HEK293 (cell line): ENCODE data around the gene TBC1D12.

Source experiments
- CTCF ChIA-PET: fragments of 350-600 bp; formaldehyde crosslinking; extraction: SDS; loops from one replicate; lab custom pipeline; 2021; ENCODE audit warnings: antibody characterized with exemption; lab: Yijun Ruan, JAX
- POLR2A ChIA-PET: fragments of 300-600 bp; formaldehyde crosslinking; extraction: SDS; loops from one replicate; lab custom pipeline; 2020; ENCODE audit warnings: antibody characterized with exemption, inconsistent platforms; lab: Yijun Ruan, JAX
- H3K27ac ChIP-seq: fragments of 200-500 bp; sonication (Bioruptor generic); 2 replicates; pipeline ENCODE4 v1.5.1; 2014; ENCODE audit warnings: low read depth, low read length, control low read depth, inconsistent platforms; ENCODE audit errors: extremely low read depth
- H3K36me3 ChIP-seq, 2 experiments: fragments of 200-500 bp in 1 of 2; sonication (Bioruptor generic) in 1 of 2; 1 replicate in 1 of 2; 2 replicates in 1 of 2; pipeline ENCODE4 v1.5.1; 2014 to 2017; ENCODE audit warnings: inconsistent platforms in 2 of 2, low read length in 2 of 2; ENCODE audit not compliant: control insufficient read depth in 2 of 2, insufficient read depth in 1 of 2
- H3K4me1 ChIP-seq: fragments of 200-500 bp; sonication (Bioruptor generic); 2 replicates; pipeline ENCODE4 v1.5.1; 2014; ENCODE audit warnings: mild to moderate bottlenecking, low read length, inconsistent platforms; ENCODE audit not compliant: control insufficient read depth, insufficient read depth
- H3K4me3 ChIP-seq: 2 replicates; pipeline ENCODE4 v1.5.1; 2011; ENCODE audit warnings: low read depth, mild to moderate bottlenecking, control low read depth, low read length, moderate library complexity
- H3K9me3 ChIP-seq: fragments of 200-500 bp; sonication (Bioruptor generic); 2 replicates; pipeline ENCODE4 v1.5.1; 2014; ENCODE audit warnings: low read depth, low read length, inconsistent platforms; ENCODE audit not compliant: control insufficient read depth, insufficient read depth
- GFI1B ChIP-seq: fragments of 450-650 bp; formaldehyde crosslinking; IDR thresholded peaks from 2 replicates; pipeline ENCODE4 v1.5.1; 2016; ENCODE audit warnings: missing biosample characterization, missing genetic modification characterization
- HIC1 ChIP-seq: fragments of 450-650 bp; formaldehyde crosslinking; IDR thresholded peaks from 2 replicates; pipeline ENCODE4 v1.5.1; 2016; ENCODE audit warnings: missing biosample characterization, missing genetic modification characterization
- OSR2 ChIP-seq: fragments of 450-650 bp; formaldehyde crosslinking; IDR thresholded peaks from 2 replicates; pipeline ENCODE4 v1.5.1; 2016; ENCODE audit warnings: missing biosample characterization, missing genetic modification characterization
- PRDM6 ChIP-seq: fragments of 450-650 bp; formaldehyde crosslinking; IDR thresholded peaks from 2 replicates; pipeline ENCODE4 v1.5.1; 2017; ENCODE audit warnings: missing biosample characterization, missing genetic modification characterization
- SP7 ChIP-seq: fragments of 450-650 bp; formaldehyde crosslinking; IDR thresholded peaks from 2 replicates; pipeline ENCODE4 v1.5.1; 2016; ENCODE audit warnings: missing biosample characterization, missing genetic modification characterization
- TCF7L2 ChIP-seq: IDR thresholded peaks from 2 replicates; pipeline ENCODE4 v1.6.1; 2011; ENCODE audit warnings: low read depth, mild to moderate bottlenecking, inconsistent platforms, low read length, moderate library complexity, borderline replicate concordance
- ZBTB17 ChIP-seq: fragments of 450-650 bp; formaldehyde crosslinking; IDR thresholded peaks from 2 replicates; pipeline ENCODE4 v1.5.1; 2016; ENCODE audit warnings: missing biosample characterization, missing genetic modification characterization
- ZEB2 ChIP-seq: fragments of 450-650 bp; formaldehyde crosslinking; IDR thresholded peaks from 2 replicates; pipeline ENCODE4 v1.5.1; 2016; ENCODE audit warnings: missing biosample characterization, missing genetic modification characterization
- ZFP69B ChIP-seq: fragments of 450-650 bp; formaldehyde crosslinking; IDR thresholded peaks from 2 replicates; pipeline ENCODE4 v1.5.1; 2016; ENCODE audit warnings: missing biosample characterization, missing genetic modification characterization
- ZNF112 ChIP-seq: fragments of 450-650 bp; formaldehyde crosslinking; IDR thresholded peaks from 2 replicates; pipeline ENCODE4 v1.5.0; 2017; ENCODE audit warnings: missing biosample characterization, missing genetic modification characterization
- ZNF121 ChIP-seq: fragments of 450-650 bp; formaldehyde crosslinking; IDR thresholded peaks from 2 replicates; pipeline ENCODE4 v1.5.1; 2016; ENCODE audit warnings: missing biosample characterization, missing genetic modification characterization
- ZNF600 ChIP-seq: fragments of 450-650 bp; formaldehyde crosslinking; IDR thresholded peaks from 2 replicates; pipeline ENCODE4 v1.5.1; 2016; ENCODE audit warnings: missing biosample characterization, missing genetic modification characterization
- ZNF664 ChIP-seq: fragments of 450-650 bp; formaldehyde crosslinking; IDR thresholded peaks from 2 replicates; pipeline ENCODE4 v1.5.1; 2016; ENCODE audit warnings: missing biosample characterization, missing genetic modification characterization
- ZNF677 ChIP-seq: fragments of 450-650 bp; IDR thresholded peaks from 2 replicates; pipeline ENCODE4 v1.5.0; 2018; ENCODE audit warnings: missing biosample characterization, mild to moderate bottlenecking, missing genetic modification characterization, moderate library complexity
- TF ChIP-seq, protein P1 (sequence below): fragments of 450-650 bp; formaldehyde crosslinking; IDR thresholded peaks from 2 replicates; pipeline ENCODE4 v1.5.1; 2016; ENCODE audit warnings: missing biosample characterization, missing genetic modification characterization
- TF ChIP-seq, protein P2 (sequence below): fragments of 450-650 bp; formaldehyde crosslinking; IDR thresholded peaks from 2 replicates; pipeline ENCODE4 v1.5.1; 2016; ENCODE audit warnings: missing biosample characterization, missing genetic modification characterization

The TBC1D12 gene

DNA sequence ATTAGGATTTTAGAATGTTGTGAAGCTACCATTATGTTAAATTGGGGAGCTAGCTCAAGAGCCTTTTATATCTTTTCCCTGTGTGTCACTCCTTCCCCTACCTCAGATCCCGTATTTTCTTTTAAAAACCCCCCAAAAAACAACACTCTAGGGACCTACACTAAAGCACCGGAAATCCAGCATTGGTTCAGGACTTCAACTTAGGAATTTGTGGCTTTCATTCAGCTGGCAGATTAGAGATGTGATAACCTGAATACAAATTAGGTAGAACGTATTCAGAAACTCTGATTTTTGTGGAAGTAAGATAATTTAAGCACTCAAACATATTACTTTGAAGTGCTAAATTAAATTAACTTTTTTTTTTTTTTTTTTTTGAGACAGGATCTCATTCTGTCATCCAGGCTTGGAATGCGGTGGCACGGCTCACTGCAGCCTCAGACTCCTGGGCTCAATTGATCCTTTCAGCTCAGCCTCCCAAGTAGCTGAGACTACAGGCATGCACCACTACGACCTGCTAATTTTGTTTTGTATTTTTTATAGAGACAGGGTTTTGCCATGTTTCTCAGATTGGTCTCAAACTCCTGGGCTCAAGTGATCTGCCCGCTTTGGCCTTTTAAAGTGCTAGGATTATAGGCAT is 6.8 kb downstream of the TBC1D12 start:
- no peak overlapping the region for H3K27ac ChIP-seq
- CTCF ChIA-PET = interaction anchor here (0.6 to 1.2 kb wide), 5 partner anchors 19 to 46 kb away, joined by 3 to 5 read pairs (median 3); no protein-coding TSS in a partner anchor
- TF ChIP-seq ZNF600 (tag by site-specific recombination) = peak; percentile 45; the same call in 1 of the 2 replicates
- TF ChIP-seq ZBTB17 (tag by site-specific recombination) = peak; percentile 50; the same call in 1 of the 2 replicates
- 0 out of 2 replicates have a peak, but pooled peaks have one; percentile 9 for TF ChIP-seq GFI1B (tag by site-specific recombination)
- no peak for TF ChIP-seq ZNF112 (tag by site-specific recombination)
- TF ChIP-seq, protein P1, sequence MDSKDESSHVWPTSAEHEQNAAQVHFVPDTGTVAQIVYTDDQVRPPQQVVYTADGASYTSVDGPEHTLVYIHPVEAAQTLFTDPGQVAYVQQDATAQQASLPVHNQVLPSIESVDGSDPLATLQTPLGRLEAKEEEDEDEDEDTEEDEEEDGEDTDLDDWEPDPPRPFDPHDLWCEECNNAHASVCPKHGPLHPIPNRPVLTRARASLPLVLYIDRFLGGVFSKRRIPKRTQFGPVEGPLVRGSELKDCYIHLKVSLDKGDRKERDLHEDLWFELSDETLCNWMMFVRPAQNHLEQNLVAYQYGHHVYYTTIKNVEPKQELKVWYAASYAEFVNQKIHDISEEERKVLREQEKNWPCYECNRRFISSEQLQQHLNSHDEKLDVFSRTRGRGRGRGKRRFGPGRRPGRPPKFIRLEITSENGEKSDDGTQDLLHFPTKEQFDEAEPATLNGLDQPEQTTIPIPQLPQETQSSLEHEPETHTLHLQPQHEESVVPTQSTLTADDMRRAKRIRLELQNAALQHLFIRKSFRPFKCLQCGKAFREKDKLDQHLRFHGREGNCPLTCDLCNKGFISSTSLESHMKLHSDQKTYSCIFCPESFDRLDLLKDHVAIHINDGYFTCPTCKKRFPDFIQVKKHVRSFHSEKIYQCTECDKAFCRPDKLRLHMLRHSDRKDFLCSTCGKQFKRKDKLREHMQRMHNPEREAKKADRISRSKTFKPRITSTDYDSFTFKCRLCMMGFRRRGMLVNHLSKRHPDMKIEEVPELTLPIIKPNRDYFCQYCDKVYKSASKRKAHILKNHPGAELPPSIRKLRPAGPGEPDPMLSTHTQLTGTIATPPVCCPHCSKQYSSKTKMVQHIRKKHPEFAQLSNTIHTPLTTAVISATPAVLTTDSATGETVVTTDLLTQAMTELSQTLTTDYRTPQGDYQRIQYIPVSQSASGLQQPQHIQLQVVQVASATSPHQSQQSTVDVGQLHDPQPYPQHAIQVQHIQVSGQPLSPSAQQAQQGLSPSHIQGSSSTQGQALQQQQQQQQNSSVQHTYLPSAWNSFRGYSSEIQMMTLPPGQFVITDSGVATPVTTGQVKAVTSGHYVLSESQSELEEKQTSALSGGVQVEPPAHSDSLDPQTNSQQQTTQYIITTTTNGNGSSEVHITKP (tag by site-specific recombination) = peak; percentile 44; the same call in 1 of the 2 replicates
- TF ChIP-seq TCF7L2 = 0 out of 2 replicates have a peak, but pooled peaks have one; percentile 8
- TF ChIP-seq OSR2 (tag by site-specific recombination) = peak; percentile 14; the same call in 1 of the 2 replicates
- no peak for TF ChIP-seq HIC1 (tag by site-specific recombination)
- no peak for TF ChIP-seq ZNF664
- TF ChIP-seq ZNF677 = no peak
- TF ChIP-seq, protein P2, sequence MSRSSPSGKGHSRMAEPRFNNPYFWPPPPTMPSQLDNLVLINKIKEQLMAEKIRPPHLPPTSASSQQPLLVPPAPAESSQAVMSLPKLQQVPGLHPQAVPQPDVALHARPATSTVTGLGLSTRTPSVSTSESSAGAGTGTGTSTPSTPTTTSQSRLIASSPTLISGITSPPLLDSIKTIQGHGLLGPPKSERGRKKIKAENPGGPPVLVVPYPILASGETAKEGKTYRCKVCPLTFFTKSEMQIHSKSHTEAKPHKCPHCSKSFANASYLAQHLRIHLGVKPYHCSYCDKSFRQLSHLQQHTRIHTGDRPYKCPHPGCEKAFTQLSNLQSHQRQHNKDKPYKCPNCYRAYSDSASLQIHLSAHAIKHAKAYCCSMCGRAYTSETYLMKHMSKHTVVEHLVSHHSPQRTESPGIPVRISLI (tag by site-specific recombination) = peak; percentile 88
- TF ChIP-seq PRDM6 = peak; percentile 24; the same call in 1 of the 2 replicates
- no peak for TF ChIP-seq SP7 (tag by site-specific recombination)
- 0 out of 2 replicates have a peak, but pooled peaks have one; percentile 30 for TF ChIP-seq ZEB2 (tag by site-specific recombination)
- TF ChIP-seq, all 188 proteins: peak for 9
- Histone ChIP-seq H3K4me1 (peaks cover 23% of the 10 kb centered on the region), H3K4me3 (no peak overlapping the region), H3K9me3 (no peaks in the 10 kb centered on the region), H3K36me3 (no peaks in the 10 kb centered on the region)
- POLR2A ChIA-PET = interaction anchor here (0.6 to 1.0 kb wide), 3 partner anchors 10 to 202 kb away, joined by 3 to 5 read pairs (median 4); no protein-coding TSS in a partner anchor

DNA sequence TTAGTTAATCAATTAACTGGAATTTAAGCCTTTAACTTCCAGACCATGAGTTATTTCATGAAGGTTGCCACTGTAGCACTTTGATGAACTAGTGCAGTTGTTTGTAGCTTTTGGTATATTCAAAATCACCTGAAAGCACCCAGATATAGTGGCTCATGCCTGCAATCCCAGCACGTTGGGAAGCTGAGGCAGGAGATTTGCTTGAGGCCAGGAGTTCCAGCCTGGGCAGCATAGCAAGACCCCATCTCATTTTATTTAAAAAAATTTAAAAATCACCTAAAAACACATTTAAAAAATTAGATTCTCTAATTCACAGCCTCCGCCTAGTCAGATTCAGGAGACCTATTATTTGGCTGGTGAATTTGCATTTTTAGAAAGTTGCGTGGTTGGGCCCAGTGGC is 9.0 kb downstream of the TBC1D12 start:
- Histone ChIP-seq H3K4me1 (peaks cover 28% of the 10 kb centered on the region), H3K27ac (no peak overlapping the region), H3K9me3 (no peaks in the 10 kb centered on the region), H3K4me3 (no peak overlapping the region), H3K36me3 (no peaks in the 10 kb centered on the region)
- CTCF ChIA-PET = interaction anchor here (0.6 to 1.3 kb wide), 3 partner anchors 33 to 495 kb away, joined by 3 to 5 read pairs (median 3); no protein-coding TSS in a partner anchor
- TF ChIP-seq ZNF121 (tag by site-specific recombination) (peak; percentile 72), ZFP69B (tag by site-specific recombination) (no peak)
- POLR2A ChIA-PET = interaction anchor here (3.0 kb wide), 1 partner anchor 8 kb away, joined by 21 read pairs; the partner anchor contains the start of gene TBC1D12
